PC-9 (cell line): ENCODE results near the gene MAPKBP1. TPM values are rescaled to one million over a fixed set of nuclear protein-coding genes. Genes with fewer than 3 reads are reported as not detected.

Experiments used
- BruUV-seq: library from RNA; stranded (reverse); fragments of 400-500 nt; replicated peaks from 2 replicates; lab custom pipeline; 2021; lab: Mats Ljungman, UMichigan
- CTCF ChIA-PET: fragments of 300-600 bp; sonication (Branson Sonifier 250); formaldehyde crosslinking; loops from one replicate; lab custom pipeline; 2022; ENCODE audit warnings: antibody characterized with exemption; lab: Charles Lee
- POLR2A ChIA-PET: fragments of 300-600 bp; sonication (Branson Sonifier 250); formaldehyde crosslinking; loops from one replicate; lab custom pipeline; 2022; ENCODE audit warnings: antibody characterized with exemption; ENCODE audit not compliant: unreplicated experiment; lab: Charles Lee
- DNase-seq, 2 experiments: peaks; one replicate each; pipeline versions ENCODE4 v3.0.0 to v3.0.0-alpha.2; 2015 to 2022; ENCODE audit warnings: mixed read lengths in 1 of 2
- H2AFZ ChIP-seq: fragments of 200-600 bp; sonication (generic); 2 replicates; pipeline ENCODE4 v1.8.1; 2017; ENCODE audit warnings: antibody characterized with exemption
- H3F3A ChIP-seq: fragments of 200-600 bp; sonication (generic); 2 replicates; pipeline ENCODE4 v1.8.1; 2017; ENCODE audit warnings: antibody characterized with exemption, mild to moderate bottlenecking, low read depth; ENCODE audit not compliant: insufficient read depth
- H3K27ac ChIP-seq: fragments of 200-600 bp; sonication (generic); 2 replicates; pipeline ENCODE4 v1.6.1; 2016; ENCODE audit warnings: mixed run types
- H3K27me3 ChIP-seq: fragments of 200-600 bp; sonication (generic); 2 replicates; pipeline ENCODE4 v1.6.1; 2016; ENCODE audit warnings: low read depth, mixed run types; ENCODE audit not compliant: insufficient read depth
- H3K36me3 ChIP-seq: fragments of 200-600 bp; sonication (generic); 2 replicates; pipeline ENCODE4 v1.6.1; 2016; ENCODE audit warnings: low read depth, mixed run types
- H3K4me1 ChIP-seq: fragments of 200-600 bp; sonication (generic); replicated peaks from 2 replicates; pipeline ENCODE4 v1.6.1; 2016; ENCODE audit warnings: mixed run types; ENCODE audit not compliant: insufficient read depth
- H3K4me2 ChIP-seq: fragments of 200-600 bp; sonication (generic); 2 replicates; pipeline ENCODE4 v1.6.1; 2017; ENCODE audit warnings: mixed run types
- H3K4me3 ChIP-seq: fragments of 200-600 bp; sonication (generic); 2 replicates; pipeline ENCODE4 v1.6.1; 2016; ENCODE audit warnings: mixed run types
- H3K79me2 ChIP-seq: fragments of 200-600 bp; sonication (generic); 2 replicates; pipeline ENCODE4 v1.6.1; 2017; ENCODE audit warnings: low read depth, mixed run types
- H3K9me2 ChIP-seq: fragments of 200-600 bp; sonication (generic); 2 replicates; pipeline ENCODE4 v1.8.1; 2017; ENCODE audit warnings: mild to moderate bottlenecking; ENCODE audit not compliant: insufficient read depth
- H3K9me3 ChIP-seq: fragments of 200-600 bp; sonication (generic); 2 replicates; pipeline ENCODE4 v1.8.1; 2016; ENCODE audit warnings: low read depth; ENCODE audit not compliant: insufficient read depth
- H4K20me1 ChIP-seq: fragments of 200-600 bp; sonication (generic); 2 replicates; pipeline ENCODE4 v1.8.1; 2017; ENCODE audit not compliant: insufficient read depth
- EZH2 ChIP-seq: fragments of 200-600 bp; sonication (generic); IDR thresholded peaks from 2 replicates; pipeline ENCODE4 v1.8.0; 2017; ENCODE audit warnings: antibody characterized with exemption, low read depth
- intact Hi-C: fragments of 100-400 bp; cut with micrococcal nuclease; formaldehyde crosslinking; loops from one replicate; pipeline ENCODE4 v1.10.0; 2022; ENCODE audit not compliant: unreplicated experiment
- total RNA-seq: library from RNA; stranded (reverse); gene quantifications from 2 replicates; pipeline ENCODE4 v1.2.3, GENCODE V29; 2021
- TF ChIP-seq, protein P1 (sequence below): fragments of 200-600 bp; sonication (generic); conservative IDR thresholded peaks from 2 replicates; pipeline ENCODE4 v1.6.1; 2017; ENCODE audit warnings: mixed run types, antibody characterized with exemption, mild to moderate bottlenecking, moderate library complexity

MAPKBP1 gene
- total RNA-seq, 1 experiment from 2014 or later, result 22.9 TPM

DNA sequence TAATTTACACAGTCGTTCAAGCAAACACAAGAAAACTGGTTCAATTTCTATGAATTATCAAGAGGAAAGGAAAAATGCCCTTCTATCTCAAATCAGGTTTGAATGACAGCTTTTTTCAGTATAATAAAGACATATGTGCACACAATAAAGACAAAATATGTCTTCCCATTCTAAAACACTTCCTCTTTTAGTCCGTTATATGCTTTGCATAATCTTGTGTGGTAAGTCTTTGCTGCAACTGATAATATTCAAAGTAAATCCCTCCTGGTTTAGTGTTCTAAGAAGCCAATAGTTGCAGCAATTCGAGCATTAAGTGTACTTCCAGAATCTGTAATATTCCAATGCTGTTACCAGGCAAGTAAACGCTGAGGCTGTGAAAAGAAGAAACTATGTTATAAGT, 43.7 kb upstream of the MAPKBP1 start:
- no peaks in the 10 kb centered on the region for H3K9me2 ChIP-seq
- ChIA-PET POLR2A (no interaction called here), CTCF (no interaction called here)
- TF ChIP-seq, protein P1, sequence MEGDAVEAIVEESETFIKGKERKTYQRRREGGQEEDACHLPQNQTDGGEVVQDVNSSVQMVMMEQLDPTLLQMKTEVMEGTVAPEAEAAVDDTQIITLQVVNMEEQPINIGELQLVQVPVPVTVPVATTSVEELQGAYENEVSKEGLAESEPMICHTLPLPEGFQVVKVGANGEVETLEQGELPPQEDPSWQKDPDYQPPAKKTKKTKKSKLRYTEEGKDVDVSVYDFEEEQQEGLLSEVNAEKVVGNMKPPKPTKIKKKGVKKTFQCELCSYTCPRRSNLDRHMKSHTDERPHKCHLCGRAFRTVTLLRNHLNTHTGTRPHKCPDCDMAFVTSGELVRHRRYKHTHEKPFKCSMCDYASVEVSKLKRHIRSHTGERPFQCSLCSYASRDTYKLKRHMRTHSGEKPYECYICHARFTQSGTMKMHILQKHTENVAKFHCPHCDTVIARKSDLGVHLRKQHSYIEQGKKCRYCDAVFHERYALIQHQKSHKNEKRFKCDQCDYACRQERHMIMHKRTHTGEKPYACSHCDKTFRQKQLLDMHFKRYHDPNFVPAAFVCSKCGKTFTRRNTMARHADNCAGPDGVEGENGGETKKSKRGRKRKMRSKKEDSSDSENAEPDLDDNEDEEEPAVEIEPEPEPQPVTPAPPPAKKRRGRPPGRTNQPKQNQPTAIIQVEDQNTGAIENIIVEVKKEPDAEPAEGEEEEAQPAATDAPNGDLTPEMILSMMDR, result no peak
- TF ChIP-seq EZH2, result no peak
- H3K9me3 ChIP-seq, result no peaks in the 10 kb centered on the region
- no peak overlapping the region for H3K27ac ChIP-seq
- H3F3A ChIP-seq, result 0 out of 2 replicates have a peak, but pooled peaks cover 4% of the 10 kb centered on the region
- H3K27me3 ChIP-seq, result no peaks in the 10 kb centered on the region
- H3K4me2 ChIP-seq, result no peak overlapping the region
- DNase-seq, result no peak
- intact Hi-C loops, result no loop called here
- no peak overlapping the region for H2AFZ ChIP-seq
- BruUV-seq, result no TSS peak
- H3K79me2 ChIP-seq, result no peaks in the 10 kb centered on the region
- no peaks in the 10 kb centered on the region for H3K4me1 ChIP-seq
- H3K4me3 ChIP-seq, result no peak overlapping the region
- H3K36me3 ChIP-seq, result no peaks in the 10 kb centered on the region
- no peaks in the 10 kb centered on the region; the same call in 1 of the 2 replicates for H4K20me1 ChIP-seq

- H3K9me2 ChIP-seq, result no peaks in the 10 kb centered on the region
- no peaks in the 10 kb centered on the region for H4K20me1 ChIP-seq
- no peaks in the 10 kb centered on the region for H3K27me3 ChIP-seq
- no peaks in the 10 kb centered on the region for H3K79me2 ChIP-seq
- POLR2A ChIA-PET, result no interaction called here
- intact Hi-C loops, result no loop called here
- H3K9me3 ChIP-seq, result no peaks in the 10 kb centered on the region
- no peak for TF ChIP-seq EZH2
- TF ChIP-seq, protein P1, result no peak
- no peak for DNase-seq
- no peak overlapping the region for H3K4me2 ChIP-seq
- H3K36me3 ChIP-seq, result no peaks in the 10 kb centered on the region
- CTCF ChIA-PET, result no interaction called here
- H3K4me3 ChIP-seq, result no peak overlapping the region
- H3K27ac ChIP-seq, result no peak overlapping the region
- 0 out of 2 replicates have a peak, but pooled peaks cover 4% of the 10 kb centered on the region for H3F3A ChIP-seq
- H2AFZ ChIP-seq, result no peak overlapping the region
- no peaks in the 10 kb centered on the region for H3K4me1 ChIP-seq
- no TSS peak for BruUV-seq
These were observed 41.8 kb upstream of the MAPKBP1 start for GRCh38 chr15:41732483-41732882.

GRCh38 chr15:41734079-41734478, 40.2 kb upstream of the MAPKBP1 start:
- Histone ChIP-seq H3K9me2 (no peaks in the 10 kb centered on the region), H2AFZ (no peak overlapping the region), H3K9me3 (no peaks in the 10 kb centered on the region), H4K20me1 (no peaks in the 10 kb centered on the region), H3K4me3 (no peak overlapping the region), H3K4me1 (no peaks in the 10 kb centered on the region), H3F3A (0 out of 2 replicates have a peak, but pooled peaks cover 4% of the 10 kb centered on the region), H3K27me3 (no peaks in the 10 kb centered on the region), H3K79me2 (no peaks in the 10 kb centered on the region), H3K4me2 (no peak overlapping the region), H3K36me3 (no peaks in the 10 kb centered on the region), H3K27ac (no peak overlapping the region)
- CTCF ChIA-PET, result no interaction called here
- TF ChIP-seq, protein P1, result no peak
- TF ChIP-seq EZH2, result no peak
- no TSS peak for BruUV-seq
- POLR2A ChIA-PET, result no interaction called here
- no peak for DNase-seq
- intact Hi-C loops, result no loop called here
